M059J (cell line): Measurements from ENCODE around the gene RECQL. TPM values are rescaled to one million over a fixed set of nuclear protein-coding genes. Genes with fewer than 3 reads are reported as not detected.
"Not testable (repeated sequence)": the region's sequence is repeated elsewhere in the genome, so short reads cannot be mapped to it uniquely, and the experiment has no call there.

Experiments
- DNase-seq: peaks from one replicate; pipeline ENCODE4 v3.0.0-alpha.2; 2012; ENCODE audit warnings: low read depth
- total RNA-seq: library from RNA; depleted of rRNA; stranded (reverse); fragments of >200 nt; shearing (Covaris generic); gene quantifications from 2 replicates; pipeline ENCODE4 v1.2.3, GENCODE V29; 2014

Gene RECQL
- total RNA-seq, 1 experiment from 2014 or later: 92.2 TPM

DNA sequence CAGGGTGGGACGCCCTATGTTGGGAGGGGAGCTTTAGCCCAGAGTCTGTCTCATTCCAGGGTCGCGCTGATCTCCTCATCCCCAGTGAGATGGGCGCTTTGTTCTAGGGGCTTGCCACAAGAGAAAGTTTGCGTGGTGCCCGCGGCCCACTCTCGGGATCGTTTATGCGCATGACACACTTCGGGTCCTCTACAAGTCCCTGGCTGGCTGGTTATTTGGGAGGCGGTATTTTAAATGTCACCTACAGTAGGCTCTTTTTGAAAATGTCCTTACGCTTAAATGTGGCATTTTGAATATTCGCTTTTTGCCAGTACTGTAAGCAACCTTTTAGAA, 695 bp upstream of the RECQL start:
- peak; percentile 44 for DNase-seq

- no peak for DNase-seq
Measured at GRCh38 chr12:21500786-21501257, 613 bp downstream of the RECQL start.

GRCh38 chr12:21499765-21500164, 1.7 kb downstream of the RECQL start:
- DNase-seq: no peak

GRCh38 chr12:21485998-21486397, 15.4 kb downstream of the RECQL start:
- no peak for DNase-seq

DNA sequence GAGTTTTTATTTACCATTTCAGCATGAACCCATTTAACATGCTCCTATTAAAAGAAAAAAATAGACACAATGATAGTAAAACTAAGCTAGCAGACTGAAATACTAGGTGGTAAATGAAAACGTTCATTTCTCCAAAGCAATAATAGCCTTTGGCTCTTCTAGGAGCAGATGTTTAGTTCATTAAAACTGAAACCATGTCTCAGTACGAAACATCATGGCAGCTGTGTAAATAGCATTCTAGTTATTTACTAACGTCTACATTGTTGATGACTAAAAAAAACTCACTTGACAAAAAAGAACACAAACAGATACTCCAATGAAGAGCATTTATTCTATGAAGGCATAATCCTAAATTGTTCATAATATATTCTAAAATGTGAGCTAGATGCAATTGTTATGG, 17.9 kb downstream of the RECQL start:
- DNase-seq: no peak

- no peak for DNase-seq
Measured at GRCh38 chr12:21478756-21479455, 22.5 kb downstream of the RECQL start.

GRCh38 chr12:21476949-21477348, 24.5 kb downstream of the RECQL start:
- peak; percentile 34 for DNase-seq

GRCh38 chr12:21475552-21475951, 25.9 kb downstream of the RECQL start:
- no peak for DNase-seq

GRCh38 chr12:21472197-21472823, 29.1 kb downstream of the RECQL start:
- DNase-seq: no peak

GRCh38 chr12:21471294-21471693, 30.1 kb downstream of the RECQL start:
- DNase-seq: no peak

- not testable (repeated sequence) for DNase-seq
Measured at GRCh38 chr12:21467334-21467733, 34.1 kb downstream of the RECQL start.

DNA sequence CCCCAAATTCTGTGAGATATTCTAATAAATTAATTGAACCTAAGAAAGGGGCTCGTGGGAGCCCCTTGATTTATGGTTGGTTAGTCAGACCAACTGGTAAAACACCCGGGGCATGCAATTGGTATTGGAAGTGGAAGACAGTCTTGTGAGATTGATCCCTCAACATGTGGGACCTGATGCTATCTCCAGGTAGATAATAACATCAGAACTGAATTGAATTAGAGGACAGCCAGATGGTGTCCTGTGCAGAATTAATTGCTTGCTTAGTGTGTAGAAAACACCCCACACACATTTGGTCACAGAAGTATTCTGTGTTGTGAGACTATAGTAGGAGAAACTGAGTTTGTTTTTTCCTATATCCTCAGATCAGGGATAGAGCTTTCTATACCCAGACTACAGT, 42.0 kb downstream of the RECQL start:
- DNase-seq: no peak

DNA sequence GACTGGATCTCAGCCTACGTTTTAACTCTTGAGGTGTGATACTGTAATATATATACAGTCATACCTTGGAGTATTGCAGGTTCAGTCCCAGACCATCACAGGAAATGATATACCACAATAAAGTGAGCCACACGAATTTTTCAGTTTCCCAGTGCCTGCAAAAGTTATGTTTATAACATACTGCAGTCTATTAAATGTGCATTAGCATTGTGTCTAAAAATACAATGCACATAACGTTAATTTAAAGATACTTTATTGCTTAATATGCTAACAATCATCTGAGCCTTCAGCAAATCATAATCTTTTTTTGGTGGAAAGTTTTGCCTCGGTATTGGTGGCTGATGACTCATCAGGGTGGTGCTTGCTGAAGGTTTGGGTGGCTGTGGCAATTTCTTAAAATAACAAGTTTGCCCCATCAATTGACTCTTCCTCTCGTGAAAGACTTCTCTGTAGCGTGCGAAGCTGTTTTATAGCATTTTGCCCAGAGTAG, 45.1 kb downstream of the RECQL start:
- DNase-seq: peak; percentile 12

DNA sequence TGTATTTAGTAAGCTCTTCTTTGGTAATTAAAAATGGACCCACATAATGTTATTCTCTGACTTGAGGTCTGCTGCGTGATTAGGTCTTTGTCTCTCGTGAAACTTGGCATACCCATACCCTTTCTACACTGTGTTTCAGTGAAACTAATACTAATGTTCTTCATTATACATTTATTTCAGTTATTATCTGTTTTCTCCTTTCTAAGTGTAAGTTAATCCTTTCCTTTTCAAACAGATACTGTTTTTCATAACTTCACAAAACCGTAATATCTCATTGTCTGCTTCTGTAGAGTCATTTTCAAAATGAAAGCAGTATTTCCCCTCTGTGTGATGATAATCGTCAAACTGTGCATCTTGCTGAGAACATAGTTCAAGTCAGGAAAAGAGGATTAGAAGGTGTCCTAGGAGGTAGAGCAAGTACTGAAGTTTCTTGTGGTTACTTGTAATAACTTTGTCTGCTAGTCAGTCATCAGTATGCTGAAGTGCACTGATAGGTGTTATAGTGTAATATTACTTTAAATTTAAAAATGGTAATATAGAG, 48.1 kb downstream of the RECQL start:
- DNase-seq: no peak

GRCh38 chr12:21451529-21451928, 49.9 kb downstream of the RECQL start:
- DNase-seq: peak; percentile 24

DNA sequence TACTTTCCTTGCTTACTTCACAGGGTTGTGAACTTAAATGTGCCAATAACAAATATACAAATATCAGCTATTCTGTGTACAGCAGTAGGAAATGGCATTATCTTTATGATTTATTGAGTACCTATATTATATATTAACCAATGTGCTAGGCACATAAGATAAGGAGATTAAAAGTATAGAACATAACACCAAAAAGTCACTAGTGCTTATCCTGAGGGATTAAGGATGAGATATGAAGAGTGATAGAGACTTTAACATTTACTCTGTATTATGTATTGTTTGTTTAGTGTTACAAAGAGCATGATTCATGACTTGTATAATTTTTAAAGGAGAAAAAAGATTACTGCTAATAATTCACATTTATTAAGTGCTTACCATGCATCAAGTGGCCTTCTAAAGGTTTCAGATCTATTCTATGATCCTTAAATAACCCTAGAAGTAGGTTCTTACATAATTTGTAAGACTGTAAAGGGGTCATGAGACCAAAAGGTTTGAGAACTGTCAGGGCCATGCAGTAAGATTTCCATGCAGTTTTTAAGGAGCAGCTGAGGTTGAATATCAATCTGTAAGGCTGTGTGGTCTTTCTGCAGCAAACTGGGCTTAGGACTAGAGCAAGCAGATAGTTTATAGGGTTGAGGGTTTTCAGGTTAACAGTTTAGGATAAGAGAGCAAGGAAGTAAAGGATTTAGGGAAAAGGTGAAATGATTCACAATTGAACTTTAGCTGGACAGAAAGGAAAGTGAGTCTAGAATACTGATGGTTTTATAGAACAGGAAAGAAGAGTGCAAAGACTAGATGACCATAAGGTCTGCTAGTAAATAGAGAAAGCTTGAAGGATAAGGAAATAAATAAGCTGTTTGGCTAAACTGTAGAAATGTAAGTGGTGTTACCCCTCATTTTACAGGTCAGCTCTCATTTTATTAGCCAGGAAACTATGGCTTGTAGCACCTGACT, 57.0 kb downstream of the RECQL start:
- DNase-seq: no peak

- no peak for DNase-seq
Measured at GRCh38 chr12:21439347-21439746, 62.1 kb downstream of the RECQL start.

DNA sequence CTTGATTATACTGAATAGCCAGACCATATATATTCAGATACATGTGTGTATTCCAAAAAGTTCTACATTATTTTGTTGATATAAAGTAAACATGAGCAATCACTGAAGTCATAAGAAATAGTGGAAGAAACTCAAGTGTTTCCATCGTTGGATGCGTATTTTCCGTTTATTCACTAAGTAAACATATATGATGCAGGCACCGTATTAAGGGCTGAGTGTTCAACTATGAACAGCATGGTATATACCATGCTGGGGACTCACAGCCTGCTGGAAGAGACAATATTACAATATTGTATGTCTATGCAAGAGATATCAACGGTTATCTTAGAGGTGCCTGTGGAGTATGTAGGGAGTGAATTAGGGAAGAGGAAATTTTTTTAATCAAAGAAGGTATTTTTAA, 62.8 kb downstream of the RECQL start:
- DNase-seq: no peak

DNA sequence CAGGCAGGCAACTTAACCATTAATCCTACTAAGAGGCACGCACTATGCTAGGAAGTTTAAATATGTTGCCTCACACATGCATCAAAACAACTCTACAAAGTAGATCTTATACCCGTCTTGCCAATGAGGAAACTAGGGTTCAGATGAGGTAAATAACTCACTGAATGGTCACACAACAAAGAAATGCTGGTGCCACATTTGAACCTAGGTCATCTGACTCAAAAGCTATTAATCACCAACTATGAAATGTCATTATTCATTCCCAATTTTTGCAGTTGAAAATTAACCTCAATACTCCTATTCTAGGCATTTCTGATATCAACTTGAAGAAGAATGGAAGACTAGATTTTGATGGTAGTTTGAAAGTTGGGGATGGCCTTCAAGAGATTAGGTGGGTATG, 66.7 kb downstream of the RECQL start:
- peak; percentile 23 for DNase-seq

DNA sequence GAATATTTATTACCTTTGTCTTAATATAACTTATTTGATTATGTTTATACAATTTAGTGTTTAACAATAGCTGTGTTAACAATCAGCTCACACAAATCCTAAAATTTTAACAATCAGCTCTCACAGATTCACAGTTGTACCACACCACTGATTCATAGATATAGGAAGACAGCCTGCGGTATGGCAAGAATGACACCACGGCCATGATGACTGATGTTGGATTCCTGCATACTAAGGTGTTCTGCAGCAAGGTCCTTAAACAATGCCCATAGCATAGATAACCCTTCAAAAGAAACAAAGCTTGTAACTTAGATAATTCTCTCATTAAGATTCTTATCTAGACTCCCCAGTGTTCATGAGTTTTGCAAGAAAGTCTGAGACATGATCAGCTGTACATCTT, 67.9 kb downstream of the RECQL start:
- no peak for DNase-seq

DNA sequence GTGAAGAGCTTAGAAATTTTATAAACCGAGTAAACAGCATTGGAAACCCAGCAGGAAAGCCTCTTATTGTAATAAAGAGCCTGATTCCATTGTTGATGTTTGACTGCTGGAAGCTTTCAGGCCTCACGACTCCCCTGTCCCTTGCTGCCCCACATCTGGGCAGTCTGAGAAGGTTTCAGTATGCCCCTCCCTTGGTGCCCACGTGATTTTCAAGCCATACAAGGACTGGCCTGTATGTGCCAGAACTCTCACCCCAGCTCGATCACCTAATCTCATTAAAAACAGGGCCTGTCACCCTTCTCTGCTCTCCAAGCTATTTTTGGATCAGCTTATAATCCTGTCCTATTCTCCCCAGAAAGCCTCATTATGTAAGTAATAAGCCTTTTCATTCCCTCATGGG, 71.4 kb downstream of the RECQL start:
- no peak for DNase-seq

DNA sequence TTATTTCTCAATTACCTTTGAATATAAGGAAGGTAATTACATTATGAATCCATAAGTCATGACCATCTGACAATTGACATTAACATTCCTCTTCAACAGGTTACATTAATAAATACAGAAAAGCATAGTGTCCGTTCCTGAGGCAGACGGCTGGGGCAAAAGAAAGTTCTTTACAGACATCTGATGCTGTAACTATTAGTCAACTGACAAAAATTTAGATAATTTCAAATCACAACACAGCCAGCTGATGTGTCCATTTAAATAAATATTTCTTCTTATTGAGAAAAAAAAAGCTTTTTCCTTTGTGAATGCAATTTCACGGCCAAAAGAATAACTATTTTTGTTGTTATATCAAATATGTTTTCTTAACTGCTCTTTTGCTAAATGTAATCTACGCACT, 73.2 kb downstream of the RECQL start:
- DNase-seq: peak; percentile 34
